ENCODE results near the gene RUNX1. TPM values are rescaled to one million over a fixed set of nuclear protein-coding genes. Genes with fewer than 3 reads are reported as not detected.

The RUNX1 gene
- total and polyA plus RNA-seq, 2 of the 13 experiments (the other 11 are each of a cell fraction or from before 2014, with no cell fraction given), result 5.4 to 6.4 TPM

- TF ChIP-seq, protein P1, sequence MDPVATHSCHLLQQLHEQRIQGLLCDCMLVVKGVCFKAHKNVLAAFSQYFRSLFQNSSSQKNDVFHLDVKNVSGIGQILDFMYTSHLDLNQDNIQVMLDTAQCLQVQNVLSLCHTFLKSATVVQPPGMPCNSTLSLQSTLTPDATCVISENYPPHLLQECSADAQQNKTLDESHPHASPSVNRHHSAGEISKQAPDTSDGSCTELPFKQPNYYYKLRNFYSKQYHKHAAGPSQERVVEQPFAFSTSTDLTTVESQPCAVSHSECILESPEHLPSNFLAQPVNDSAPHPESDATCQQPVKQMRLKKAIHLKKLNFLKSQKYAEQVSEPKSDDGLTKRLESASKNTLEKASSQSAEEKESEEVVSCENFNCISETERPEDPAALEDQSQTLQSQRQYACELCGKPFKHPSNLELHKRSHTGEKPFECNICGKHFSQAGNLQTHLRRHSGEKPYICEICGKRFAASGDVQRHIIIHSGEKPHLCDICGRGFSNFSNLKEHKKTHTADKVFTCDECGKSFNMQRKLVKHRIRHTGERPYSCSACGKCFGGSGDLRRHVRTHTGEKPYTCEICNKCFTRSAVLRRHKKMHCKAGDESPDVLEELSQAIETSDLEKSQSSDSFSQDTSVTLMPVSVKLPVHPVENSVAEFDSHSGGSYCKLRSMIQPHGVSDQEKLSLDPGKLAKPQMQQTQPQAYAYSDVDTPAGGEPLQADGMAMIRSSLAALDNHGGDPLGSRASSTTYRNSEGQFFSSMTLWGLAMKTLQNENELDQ (CRISPR knock-in tag; IDR thresholded peaks at IDR 0.05; ENCODE audit: borderline replicate concordance), result no peak
- TF ChIP-seq TMF1 (CRISPR knock-in tag; IDR thresholded peaks at IDR 0.05; ENCODE audit: low read depth), result no peak
- TF ChIP-seq GATA4 (IDR thresholded peaks at IDR 0.05; ENCODE audit: borderline replicate concordance, low read depth), result no peak
- no peak for TF ChIP-seq ZBTB7B (CRISPR knock-in tag; IDR thresholded peaks at IDR 0.05)
- no peak for TF ChIP-seq JUN (CRISPR knock-in tag; IDR thresholded peaks at IDR 0.05)
- no peak for TF ChIP-seq ZNF451 (CRISPR knock-in tag; IDR thresholded peaks at IDR 0.05)
- no peak for TF ChIP-seq ZNF660 (CRISPR knock-in tag; IDR thresholded peaks at IDR 0.05; ENCODE audit: borderline replicate concordance, low read depth)
- TF ChIP-seq NFIC (IDR thresholded peaks at IDR 0.05; ENCODE audit: low read length), result no peak
- TF ChIP-seq, protein P2, sequence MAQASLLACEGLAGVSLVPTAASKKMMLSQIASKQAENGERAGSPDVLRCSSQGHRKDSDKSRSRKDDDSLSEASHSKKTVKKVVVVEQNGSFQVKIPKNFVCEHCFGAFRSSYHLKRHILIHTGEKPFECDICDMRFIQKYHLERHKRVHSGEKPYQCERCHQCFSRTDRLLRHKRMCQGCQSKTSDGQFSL (CRISPR knock-in tag; IDR thresholded peaks at IDR 0.05), result no peak
- no peak for TF ChIP-seq ZNF256 (CRISPR knock-in tag; conservative IDR thresholded peaks at IDR 0.05)
- no peak for TF ChIP-seq ZNF3 (CRISPR knock-in tag; IDR thresholded peaks at IDR 0.05)
- no peak for TF ChIP-seq ZNF879 (CRISPR knock-in tag; IDR thresholded peaks at IDR 0.05)
- no peak for TF ChIP-seq MTA3 (CRISPR knock-in tag; IDR thresholded peaks at IDR 0.05)
- no peak for TF ChIP-seq ZNF224 (CRISPR knock-in tag; IDR thresholded peaks at IDR 0.05)
- TF ChIP-seq, protein P3, sequence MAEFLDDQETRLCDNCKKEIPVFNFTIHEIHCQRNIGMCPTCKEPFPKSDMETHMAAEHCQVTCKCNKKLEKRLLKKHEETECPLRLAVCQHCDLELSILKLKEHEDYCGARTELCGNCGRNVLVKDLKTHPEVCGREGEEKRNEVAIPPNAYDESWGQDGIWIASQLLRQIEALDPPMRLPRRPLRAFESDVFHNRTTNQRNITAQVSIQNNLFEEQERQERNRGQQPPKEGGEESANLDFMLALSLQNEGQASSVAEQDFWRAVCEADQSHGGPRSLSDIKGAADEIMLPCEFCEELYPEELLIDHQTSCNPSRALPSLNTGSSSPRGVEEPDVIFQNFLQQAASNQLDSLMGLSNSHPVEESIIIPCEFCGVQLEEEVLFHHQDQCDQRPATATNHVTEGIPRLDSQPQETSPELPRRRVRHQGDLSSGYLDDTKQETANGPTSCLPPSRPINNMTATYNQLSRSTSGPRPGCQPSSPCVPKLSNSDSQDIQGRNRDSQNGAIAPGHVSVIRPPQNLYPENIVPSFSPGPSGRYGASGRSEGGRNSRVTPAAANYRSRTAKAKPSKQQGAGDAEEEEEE (CRISPR knock-in tag; IDR thresholded peaks at IDR 0.05; ENCODE audit: borderline replicate concordance), result no peak; the same call in 1 of the 2 replicates
- no peak for TF ChIP-seq ZBTB34 (CRISPR knock-in tag; IDR thresholded peaks at IDR 0.05)
- TF ChIP-seq, protein P4, sequence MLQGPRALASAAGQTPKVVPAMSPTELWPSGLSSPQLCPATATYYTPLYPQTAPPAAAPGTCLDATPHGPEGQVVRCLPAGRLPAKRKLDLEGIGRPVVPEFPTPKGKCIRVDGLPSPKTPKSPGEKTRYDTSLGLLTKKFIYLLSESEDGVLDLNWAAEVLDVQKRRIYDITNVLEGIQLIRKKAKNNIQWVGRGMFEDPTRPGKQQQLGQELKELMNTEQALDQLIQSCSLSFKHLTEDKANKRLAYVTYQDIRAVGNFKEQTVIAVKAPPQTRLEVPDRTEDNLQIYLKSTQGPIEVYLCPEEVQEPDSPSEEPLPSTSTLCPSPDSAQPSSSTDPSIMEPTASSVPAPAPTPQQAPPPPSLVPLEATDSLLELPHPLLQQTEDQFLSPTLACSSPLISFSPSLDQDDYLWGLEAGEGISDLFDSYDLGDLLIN (CRISPR knock-in tag; IDR thresholded peaks at IDR 0.05; ENCODE audit: borderline replicate concordance), result no peak
- no peak for TF ChIP-seq ZKSCAN8 (CRISPR knock-in tag; IDR thresholded peaks at IDR 0.05; ENCODE audit: borderline replicate concordance)
- TF ChIP-seq ETS1 (CRISPR knock-in tag; IDR thresholded peaks at IDR 0.05), result no peak
- TF ChIP-seq ZNF335 (CRISPR knock-in tag; IDR thresholded peaks at IDR 0.05), result 0 out of 2 replicates have a peak, but pooled peaks have one; percentile 40
- peak; percentile 73; the same call in 1 of the 2 replicates for TF ChIP-seq FOXO1 (CRISPR knock-in tag; IDR thresholded peaks at IDR 0.05)
- TF ChIP-seq PHB2 (IDR thresholded peaks at IDR 0.05; ENCODE audit: partially characterized antibody), result no peak
Measured at GRCh38 chr21:34836103-34836932, 212.8 kb downstream of the RUNX1 start (continued).

Data from HepG2 (cell line).